OCI-LY7 (cell line): ENCODE measurements around the gene SERPINI1. TPM values are rescaled to one million over a fixed set of nuclear protein-coding genes. Genes with fewer than 3 reads are reported as not detected.

Source experiments
- BruUV-seq: library from RNA; stranded (reverse); fragments of 400-500 nt; replicated peaks from 2 replicates; lab custom pipeline; 2021; lab: Mats Ljungman, UMichigan
- CTCF ChIA-PET: fragments of 300-600 bp; sonication (Branson Sonifier 250); formaldehyde crosslinking; loops from one replicate; lab custom pipeline; 2022; ENCODE audit warnings: antibody characterized with exemption; ENCODE audit not compliant: unreplicated experiment; lab: Charles Lee
- POLR2A ChIA-PET: fragments of 300-600 bp; sonication (Branson Sonifier 250); formaldehyde crosslinking; loops from one replicate; lab custom pipeline; 2022; ENCODE audit warnings: antibody characterized with exemption; lab: Charles Lee
- DNase-seq: peaks from one replicate; pipeline ENCODE4 v3.0.0-alpha.2; 2015; ENCODE audit warnings: low spot score
- H2AFZ ChIP-seq: fragments of 200-600 bp; sonication (generic), shearing (Covaris generic); 2 replicates; pipeline ENCODE4 v1.6.1; 2014; ENCODE audit warnings: mild to moderate bottlenecking, antibody characterized with exemption, low read length, moderate library complexity
- H3K27ac ChIP-seq: fragments of 200-600 bp; sonication (generic); 2 replicates; pipeline ENCODE4 v1.5.1; 2014; ENCODE audit warnings: mixed run types, low read depth, mild to moderate bottlenecking, moderate library complexity, low read length, inconsistent platforms; ENCODE audit not compliant: poor library complexity, severe bottlenecking
- H3K36me3 ChIP-seq: fragments of 200-600 bp; sonication (generic); 2 replicates; pipeline ENCODE4 v1.6.1; 2014; ENCODE audit warnings: mild to moderate bottlenecking, antibody characterized with exemption, low read length, moderate library complexity, mixed read lengths; ENCODE audit not compliant: insufficient read depth
- H3K4me1 ChIP-seq: fragments of 200-600 bp; sonication (generic); 2 replicates; pipeline ENCODE4 v1.5.1; 2014; ENCODE audit warnings: mild to moderate bottlenecking, low read length; ENCODE audit not compliant: insufficient read depth, poor library complexity, severe bottlenecking
- H3K4me2 ChIP-seq: fragments of 200-600 bp; sonication (generic); 2 replicates; pipeline ENCODE4 v1.6.1; 2014; ENCODE audit warnings: mild to moderate bottlenecking, low read length
- H3K4me3 ChIP-seq: fragments of 200-600 bp; sonication (generic); 2 replicates; pipeline ENCODE4 v1.5.1; 2014; ENCODE audit warnings: mild to moderate bottlenecking, low read depth, low read length; ENCODE audit not compliant: poor library complexity, severe bottlenecking
- H3K79me2 ChIP-seq: fragments of 200-600 bp; sonication (generic); 2 replicates; pipeline ENCODE4 v1.6.1; 2016; ENCODE audit warnings: low read depth, mild to moderate bottlenecking, low read length, moderate library complexity, mixed read lengths; ENCODE audit not compliant: insufficient read depth
- H3K9me2 ChIP-seq: fragments of 200-600 bp; sonication (generic); 2 replicates; pipeline ENCODE4 v1.6.1; 2016; ENCODE audit warnings: mild to moderate bottlenecking, low read length, mixed read lengths; ENCODE audit not compliant: insufficient read depth
- H3K9me3 ChIP-seq: fragments of 200-600 bp; sonication (generic); 2 replicates; pipeline ENCODE4 v1.6.1; 2014; ENCODE audit warnings: mild to moderate bottlenecking, mixed run types, low read length, mixed read lengths
- H4K20me1 ChIP-seq: fragments of 200-600 bp; sonication (generic); 2 replicates; pipeline ENCODE4 v1.6.1; 2014; ENCODE audit warnings: mild to moderate bottlenecking, antibody characterized with exemption, low read length, moderate library complexity, mixed read lengths; ENCODE audit not compliant: insufficient read depth
- CTCF ChIP-seq: fragments of 200-600 bp; sonication (generic); conservative IDR thresholded peaks from 2 replicates; pipeline ENCODE4 v1.5.1; 2014; ENCODE audit warnings: mild to moderate bottlenecking, antibody characterized with exemption, low read length, moderate library complexity, mixed read lengths
- EZH2phosphoT487 ChIP-seq: fragments of 200-600 bp; sonication (generic); IDR thresholded peaks from 2 replicates; pipeline ENCODE4 v1.6.1; 2018; ENCODE audit warnings: low read depth, borderline replicate concordance, mild to moderate bottlenecking, mixed run types, antibody characterized with exemption, low read length, moderate library complexity, mixed read lengths
- intact Hi-C: fragments of 100-400 bp; cut with micrococcal nuclease; formaldehyde crosslinking; loops from one replicate; pipeline ENCODE4 v1.10.0; 2022; ENCODE audit not compliant: unreplicated experiment
- total RNA-seq, 2 experiments: library from RNA; depleted of rRNA in 1 of 2; stranded (reverse); fragments of >200 nt in 1 of 2; shearing (Covaris generic) in 1 of 2; gene quantifications; 2 replicates each; pipeline ENCODE4 v1.2.3, GENCODE V29; 2014 to 2022

Gene SERPINI1
- total RNA-seq, 2 experiments from 2014 or later: 9.0 to 12.9 TPM

- Histone ChIP-seq H3K4me2 (no peak overlapping the region), H2AFZ (no peak overlapping the region), H3K4me1 (no peaks in the 10 kb centered on the region), H3K4me3 (no peak overlapping the region), H3K36me3 (peaks cover 94% of the 10 kb centered on the region), H3K9me3 (no peaks in the 10 kb centered on the region), H3K9me2 (no peaks in the 10 kb centered on the region), H4K20me1 (no peaks in the 10 kb centered on the region), H3K27ac (no peak overlapping the region), H3K79me2 (peaks cover 29% of the 10 kb centered on the region; the same call in 1 of the 2 replicates)
- BruUV-seq: no TSS peak
- intact Hi-C loops: no loop called here
- ChIA-PET CTCF (no interaction called here), POLR2A (interaction anchor here (0.9 to 1.6 kb wide), 7 partner anchors 8 to 148 kb away, joined by 3 to 6 read pairs (median 3); no protein-coding TSS in a partner anchor)
- no peak for TF ChIP-seq EZH2phosphoT487
- TF ChIP-seq CTCF: no peak
- DNase-seq: no peak
Measured at GRCh38 chr3:167705840-167706239, 29.7 kb upstream of the SERPINI1 start.

GRCh38 chr3:167709690-167710089 is 25.8 kb upstream of the SERPINI1 start:
- BruUV-seq: no TSS peak
- Histone ChIP-seq H2AFZ (no peak overlapping the region), H3K36me3 (peaks cover 97% of the 10 kb centered on the region), H3K27ac (no peak overlapping the region), H4K20me1 (peaks cover 2% of the 10 kb centered on the region; the same call in 1 of the 2 replicates), H3K4me1 (no peaks in the 10 kb centered on the region), H3K4me2 (no peak overlapping the region), H3K4me3 (no peak overlapping the region), H3K9me2 (no peaks in the 10 kb centered on the region), H3K79me2 (peaks cover 63% of the 10 kb centered on the region), H3K9me3 (peaks cover 4% of the 10 kb centered on the region; the same call in 1 of the 2 replicates)
- no peak for DNase-seq
- TF ChIP-seq EZH2phosphoT487 (no peak), CTCF (no peak)
- intact Hi-C loops: no loop called here
- ChIA-PET CTCF (no interaction called here), POLR2A (interaction anchor here (1.0 kb wide), 1 partner anchor 81 kb away, joined by 3 read pairs; no protein-coding TSS in a partner anchor)

GRCh38 chr3:167710552-167710951 is 25.0 kb upstream of the SERPINI1 start:
- no peak for DNase-seq
- Histone ChIP-seq H3K36me3 (peaks cover 97% of the 10 kb centered on the region), H3K4me1 (no peaks in the 10 kb centered on the region), H3K9me2 (no peaks in the 10 kb centered on the region), H4K20me1 (peaks cover 8% of the 10 kb centered on the region; the same call in 1 of the 2 replicates), H3K4me2 (no peak overlapping the region), H3K27ac (no peak overlapping the region), H3K9me3 (peaks cover 4% of the 10 kb centered on the region; the same call in 1 of the 2 replicates), H3K4me3 (no peak overlapping the region), H2AFZ (no peak overlapping the region), H3K79me2 (peaks cover 63% of the 10 kb centered on the region)
- POLR2A ChIA-PET: interaction anchor here (2.7 kb wide), 1 partner anchor 9 kb away, joined by 7 read pairs; no protein-coding TSS in a partner anchor
- CTCF ChIA-PET: no interaction called here
- no TSS peak for BruUV-seq
- intact Hi-C loops: no loop called here
- TF ChIP-seq EZH2phosphoT487 (no peak), CTCF (no peak)
